NCI-H2107 treated with DMSO at 0.1 percent for 48 hours (cell line): ENCODE data around the gene DGAT2.

Experiments
- DNase-seq: peaks from one replicate; lab custom pipeline; 2025; ENCODE audit not compliant: unreplicated experiment; lab: John Stamatoyannopoulos, UW

The DGAT2 gene

DNA sequence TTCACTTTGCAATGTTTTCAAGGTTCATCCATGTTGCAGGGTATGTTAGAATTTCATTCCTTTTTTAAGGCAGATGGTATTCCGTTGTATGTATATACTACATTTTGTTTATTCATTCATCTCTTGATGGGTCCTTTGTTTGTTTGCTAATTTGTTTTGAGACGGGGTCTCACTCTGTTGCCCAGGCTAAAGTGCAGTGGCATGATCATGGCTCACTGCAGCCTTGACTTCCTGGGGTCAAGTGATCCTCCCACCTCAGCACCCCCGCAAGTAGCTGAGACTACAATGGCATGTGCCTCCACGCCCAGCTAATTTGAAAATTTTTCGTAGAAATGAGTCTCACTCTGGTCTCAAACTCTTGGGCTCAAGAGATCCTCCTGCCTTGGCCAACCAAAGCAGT, 52.6 kb downstream of the DGAT2 start:
- DNase-seq = no peak

DNA sequence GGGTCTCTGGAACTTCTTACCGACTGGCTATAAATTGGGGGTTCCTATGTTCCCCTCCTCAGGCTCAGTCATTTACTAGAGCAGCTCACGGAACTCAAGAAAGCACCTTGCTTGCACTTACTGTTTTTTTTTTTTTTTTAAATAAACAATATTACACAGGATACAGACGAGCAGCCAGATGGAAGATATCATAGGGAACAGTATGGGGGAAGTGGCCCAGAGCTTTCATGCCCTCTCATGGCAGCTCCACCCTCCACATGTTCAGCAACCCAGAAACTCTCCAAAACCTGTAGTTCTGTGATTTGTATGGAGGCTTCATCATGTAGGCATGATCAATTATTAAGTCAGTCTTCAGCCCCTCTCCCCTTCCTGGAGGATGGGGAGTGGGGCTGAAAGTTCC, 54.0 kb downstream of the DGAT2 start:
- DNase-seq = no peak

DNA sequence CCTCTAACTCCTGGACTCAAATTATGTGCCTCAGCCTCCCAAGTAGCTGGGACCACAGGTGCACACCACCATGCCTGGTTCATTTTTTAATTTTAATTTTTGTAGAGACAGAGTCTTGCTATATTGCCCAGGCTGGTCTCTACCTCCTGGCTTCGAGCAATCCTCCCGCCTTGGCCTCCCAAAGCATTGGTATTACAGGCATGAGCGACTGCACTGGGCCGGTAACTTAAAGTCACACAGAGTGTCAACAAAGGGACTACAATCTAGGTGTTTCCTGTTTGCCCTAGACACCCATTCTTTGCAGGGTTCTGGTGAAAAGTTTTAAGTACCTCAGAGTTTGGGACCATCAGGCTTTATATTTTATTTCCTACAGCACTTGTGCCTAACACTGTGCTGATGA, 54.8 kb downstream of the DGAT2 start:
- no peak for DNase-seq

DNA sequence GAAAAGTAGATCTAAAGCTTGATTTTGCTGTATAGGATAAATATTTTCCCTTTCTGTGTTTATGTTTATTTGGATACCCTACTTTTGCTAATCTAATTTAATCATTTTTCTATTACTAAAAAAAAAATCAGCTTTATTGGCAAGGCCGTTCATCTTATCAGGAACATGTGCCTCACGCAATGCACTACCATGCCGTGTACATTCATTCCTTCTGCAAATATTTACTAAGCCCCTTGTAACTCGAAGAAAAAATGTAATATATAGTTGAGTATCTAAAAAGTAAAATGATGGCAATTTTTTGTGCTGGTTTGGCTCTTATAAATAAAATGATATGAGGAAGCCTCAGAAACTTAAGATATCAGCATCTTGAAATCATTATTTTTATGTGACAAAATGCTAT, 55.4 kb downstream of the DGAT2 start:
- DNase-seq = no peak

DNA sequence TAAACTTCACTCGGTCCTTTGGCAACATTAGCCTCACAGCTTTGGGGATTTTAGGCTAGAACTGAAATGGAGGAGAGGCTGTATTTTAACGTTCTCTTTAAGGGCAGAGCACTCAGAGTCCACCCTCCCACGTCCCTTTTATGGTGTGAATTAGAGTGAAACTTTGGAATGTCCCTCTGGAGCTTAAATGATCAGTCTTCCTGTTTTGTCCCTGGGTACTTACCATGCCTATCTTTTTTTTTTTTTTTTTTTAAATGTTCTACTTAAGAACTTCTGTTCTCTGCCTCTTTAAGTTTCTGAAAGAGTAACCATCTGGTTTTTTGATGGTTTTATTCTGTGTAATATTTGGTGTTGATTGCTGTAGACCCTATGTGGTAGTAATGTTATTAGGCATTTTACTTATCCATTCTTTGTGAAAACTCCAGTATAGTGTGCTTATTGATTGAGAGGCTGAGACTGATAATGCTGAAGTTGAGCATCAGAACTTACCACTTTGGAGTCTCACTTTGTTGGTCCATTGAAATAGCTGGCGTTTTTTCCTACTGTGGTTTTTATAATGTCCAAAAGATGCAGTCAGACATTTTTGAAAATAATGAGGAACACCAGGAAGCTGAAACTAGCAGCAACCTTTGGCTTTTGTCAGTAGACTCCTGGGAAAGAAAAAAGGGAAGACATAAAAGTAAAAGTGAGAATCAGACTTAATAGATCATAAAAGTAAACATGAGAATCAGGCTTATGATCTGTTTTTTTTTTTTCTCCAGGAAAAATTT, 58.1 kb downstream of the DGAT2 start:
- DNase-seq = no peak

DNA sequence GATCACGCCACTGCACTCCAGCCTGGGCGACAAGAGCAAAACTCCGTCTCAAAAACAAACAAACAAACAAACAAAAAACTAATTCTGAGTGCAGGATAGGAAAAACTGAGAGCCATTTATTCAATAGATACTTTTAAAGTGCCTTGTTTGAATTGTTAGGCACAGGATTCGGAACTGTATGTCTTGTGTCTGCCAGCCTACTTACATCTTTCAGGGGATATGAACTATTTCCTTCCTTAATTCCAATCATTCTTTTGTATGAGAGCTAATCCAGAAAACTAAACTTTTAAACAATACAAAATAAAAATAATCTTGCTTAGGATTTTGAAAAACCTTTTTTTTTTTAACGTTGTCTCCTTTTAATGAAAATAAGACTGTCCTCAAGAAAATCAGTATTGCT, 59.0 kb downstream of the DGAT2 start:
- DNase-seq = no peak

DNA sequence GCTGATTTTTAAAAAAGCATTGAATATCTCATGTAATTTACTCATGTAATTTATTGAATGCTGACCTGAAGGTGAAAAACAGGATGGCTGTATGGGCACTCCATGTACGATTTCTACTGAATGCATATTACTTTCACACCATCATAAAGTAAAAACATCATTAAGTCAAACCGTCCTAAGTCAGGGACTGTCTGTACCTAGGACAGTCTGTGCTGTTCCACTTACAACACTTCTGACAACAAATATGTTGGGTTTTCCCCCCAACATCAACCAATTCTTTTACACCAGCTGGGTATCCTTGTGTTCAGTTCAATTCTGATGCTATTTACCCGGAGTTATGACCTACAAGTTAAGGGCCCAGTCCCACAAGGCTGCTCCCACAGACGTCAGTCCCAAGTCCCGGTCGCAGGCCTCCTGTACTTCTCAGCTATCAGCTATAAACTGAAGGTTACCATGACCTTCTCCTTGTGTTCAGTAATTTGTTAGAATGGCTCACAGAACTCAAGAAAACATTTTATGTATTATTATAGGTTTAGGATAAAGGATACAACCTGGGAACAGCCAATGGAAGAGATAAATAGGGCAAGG, 63.4 kb downstream of the DGAT2 start:
- no peak for DNase-seq

DNA sequence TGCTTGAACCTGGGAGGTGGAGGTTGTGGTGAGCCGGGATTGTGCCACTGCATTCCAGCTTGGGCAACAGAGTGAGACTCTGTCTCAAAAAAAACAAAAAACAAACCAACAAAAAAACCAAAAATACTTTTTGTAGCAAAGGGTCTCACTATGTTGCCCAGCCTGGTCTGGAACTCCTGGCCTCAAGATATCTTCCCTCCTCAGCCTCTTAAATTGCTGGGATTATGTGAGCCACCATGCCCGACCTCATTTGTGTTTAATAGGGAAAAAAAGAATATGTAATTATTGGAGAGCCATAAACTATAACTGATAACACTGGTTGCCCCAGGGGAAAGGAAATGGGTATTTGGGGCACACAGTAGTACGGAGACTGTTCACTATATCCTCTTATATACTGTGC, 66.2 kb downstream of the DGAT2 start:
- DNase-seq = no peak

DNA sequence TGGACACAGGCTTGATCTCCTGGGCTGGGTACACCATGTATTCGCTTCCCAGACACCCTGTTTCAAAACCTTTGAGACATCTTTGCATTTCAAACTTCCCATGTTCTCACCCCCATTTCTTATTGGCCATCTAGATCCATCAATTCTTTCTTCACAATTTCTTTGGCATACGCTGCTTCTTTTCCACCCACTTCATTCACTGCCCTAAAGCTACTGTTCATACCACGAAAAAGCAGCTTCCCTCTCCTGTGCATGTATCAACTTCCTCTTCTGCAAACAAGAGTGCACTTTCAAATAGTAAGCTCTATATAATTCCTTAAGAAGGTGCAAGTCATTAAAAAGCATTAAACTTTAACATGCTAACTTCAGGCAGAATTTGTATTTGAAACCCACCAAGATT, 67.8 kb downstream of the DGAT2 start:
- DNase-seq = no peak

DNA sequence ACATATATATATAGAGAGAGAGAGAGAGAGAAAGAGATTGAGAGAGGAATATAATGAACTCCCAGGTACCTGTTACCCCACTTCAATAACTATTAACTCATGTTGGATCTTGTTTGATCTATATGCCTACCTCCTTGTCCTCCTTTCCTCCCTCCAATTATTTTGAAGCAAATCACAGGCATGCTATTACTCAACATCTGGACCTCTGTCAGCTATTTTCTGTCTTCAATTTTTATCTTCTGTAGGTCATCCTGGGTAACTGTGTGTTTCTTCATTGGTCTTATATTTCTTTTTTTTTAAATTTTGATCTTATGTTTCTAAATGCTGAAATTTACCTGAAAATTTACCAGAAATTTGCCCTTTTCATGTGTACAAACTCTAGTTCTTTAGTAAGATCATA, 71.3 kb downstream of the DGAT2 start:
- DNase-seq = no peak

DNA sequence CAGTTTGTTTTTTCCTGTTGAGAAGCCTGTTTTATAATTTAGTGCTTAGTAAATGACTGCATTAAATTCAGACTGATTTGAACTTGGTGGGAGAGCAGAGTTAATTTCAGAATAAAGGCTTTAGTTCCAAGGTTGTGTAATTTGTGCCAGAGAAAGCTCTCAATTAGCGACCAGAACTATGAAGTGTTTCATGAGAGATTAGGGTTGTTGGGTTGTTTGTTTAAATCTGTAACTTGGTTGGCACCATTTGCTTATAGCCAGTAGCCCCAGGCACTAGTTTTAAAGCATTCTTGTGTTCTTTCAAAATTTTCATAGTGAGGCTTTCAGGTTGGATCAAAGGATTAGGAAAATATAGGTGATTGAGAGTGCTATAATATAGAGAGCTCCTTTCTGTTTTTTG, 71.9 kb downstream of the DGAT2 start:
- no peak for DNase-seq

DNA sequence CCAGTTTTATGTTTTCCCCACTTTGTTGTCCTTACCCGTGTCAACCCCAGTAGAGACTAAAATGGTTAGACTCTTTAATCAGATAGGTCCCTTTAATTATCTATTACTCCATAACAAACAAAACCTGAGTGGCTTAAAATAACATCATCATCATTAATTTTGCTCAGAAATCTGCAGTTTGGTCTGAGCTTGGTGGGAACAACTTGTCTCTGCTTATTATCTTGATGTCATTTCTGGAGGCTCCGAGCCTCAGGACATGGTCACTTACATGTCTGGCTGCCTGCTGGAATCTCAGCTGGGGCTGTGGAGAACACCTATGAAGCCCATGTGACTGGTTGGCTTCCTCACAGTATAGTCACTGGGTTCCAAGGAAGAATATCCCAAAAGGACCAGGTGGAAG, 73.2 kb downstream of the DGAT2 start:
- no peak for DNase-seq

DNA sequence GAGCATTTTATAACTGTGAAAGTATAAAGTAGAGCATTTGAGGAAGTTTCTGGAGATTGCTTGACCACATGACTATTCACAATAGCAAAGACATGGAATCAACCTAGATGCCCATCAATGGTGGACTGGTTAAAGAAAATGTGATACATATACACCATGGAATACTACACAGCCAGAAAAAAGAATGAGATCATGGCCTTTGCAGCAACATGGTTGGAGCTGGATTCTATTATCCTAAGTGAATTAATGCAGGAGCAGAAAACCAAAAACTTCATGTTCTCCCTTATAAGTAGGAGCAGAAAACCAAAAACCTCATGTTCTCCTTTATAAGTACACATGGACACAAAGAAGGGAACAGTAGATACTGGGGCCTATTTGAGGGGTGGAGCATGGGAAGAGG, 76.7 kb downstream of the DGAT2 start:
- DNase-seq = no peak

DNA sequence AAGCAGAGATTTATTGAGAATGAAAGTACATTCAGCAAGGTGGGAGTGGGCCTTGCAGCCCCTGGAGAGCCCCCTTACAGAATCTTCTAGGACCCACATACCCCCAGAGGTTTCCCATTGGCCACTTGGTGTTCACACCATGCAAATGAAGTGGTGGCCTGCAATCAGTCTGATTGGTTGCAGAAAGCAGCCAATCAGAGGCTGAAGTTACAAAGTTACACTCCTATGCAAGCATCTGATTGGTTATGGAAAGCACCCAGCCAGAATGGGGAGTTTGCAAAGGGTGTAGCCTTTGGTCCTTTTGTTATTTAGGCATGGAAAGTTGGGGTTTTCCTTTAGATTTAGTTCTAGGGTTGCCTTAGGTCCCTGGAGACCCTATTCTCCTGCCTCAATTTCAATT, 81.3 kb downstream of the DGAT2 start:
- no peak for DNase-seq

DNA sequence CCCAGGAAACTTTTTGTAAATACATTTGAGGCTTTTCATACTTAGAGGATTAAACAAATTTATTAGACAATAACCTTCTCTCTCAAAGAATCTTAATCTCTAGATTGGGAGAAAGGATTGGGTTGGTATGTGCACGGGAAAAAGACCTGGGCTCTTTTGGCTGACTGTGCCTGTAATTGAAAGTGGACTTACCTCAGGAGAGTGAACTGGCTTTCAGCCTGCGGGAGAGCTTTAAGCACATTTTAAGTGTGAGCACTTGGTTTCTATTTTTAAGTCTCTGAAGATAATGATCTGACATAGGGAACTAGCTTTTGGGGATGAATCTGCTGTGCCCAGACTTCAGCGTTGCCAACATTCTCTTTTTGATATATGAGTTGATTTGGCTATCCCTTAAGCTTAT, 82.2 kb downstream of the DGAT2 start:
- no peak for DNase-seq
